RCC 7860 (cell line): ENCODE data around the gene FLRT1.

Source experiments
- DNase-seq: peaks from one replicate; pipeline ENCODE4 v3.0.0-alpha.2; 2015; ENCODE audit warnings: low spot score
- FAIRE-seq: peaks from 2 replicates; lab custom pipeline; 2012; peaks lifted over from hg19 to GRCh38; lab: Jason Lieb, UNC

Gene FLRT1

DNA sequence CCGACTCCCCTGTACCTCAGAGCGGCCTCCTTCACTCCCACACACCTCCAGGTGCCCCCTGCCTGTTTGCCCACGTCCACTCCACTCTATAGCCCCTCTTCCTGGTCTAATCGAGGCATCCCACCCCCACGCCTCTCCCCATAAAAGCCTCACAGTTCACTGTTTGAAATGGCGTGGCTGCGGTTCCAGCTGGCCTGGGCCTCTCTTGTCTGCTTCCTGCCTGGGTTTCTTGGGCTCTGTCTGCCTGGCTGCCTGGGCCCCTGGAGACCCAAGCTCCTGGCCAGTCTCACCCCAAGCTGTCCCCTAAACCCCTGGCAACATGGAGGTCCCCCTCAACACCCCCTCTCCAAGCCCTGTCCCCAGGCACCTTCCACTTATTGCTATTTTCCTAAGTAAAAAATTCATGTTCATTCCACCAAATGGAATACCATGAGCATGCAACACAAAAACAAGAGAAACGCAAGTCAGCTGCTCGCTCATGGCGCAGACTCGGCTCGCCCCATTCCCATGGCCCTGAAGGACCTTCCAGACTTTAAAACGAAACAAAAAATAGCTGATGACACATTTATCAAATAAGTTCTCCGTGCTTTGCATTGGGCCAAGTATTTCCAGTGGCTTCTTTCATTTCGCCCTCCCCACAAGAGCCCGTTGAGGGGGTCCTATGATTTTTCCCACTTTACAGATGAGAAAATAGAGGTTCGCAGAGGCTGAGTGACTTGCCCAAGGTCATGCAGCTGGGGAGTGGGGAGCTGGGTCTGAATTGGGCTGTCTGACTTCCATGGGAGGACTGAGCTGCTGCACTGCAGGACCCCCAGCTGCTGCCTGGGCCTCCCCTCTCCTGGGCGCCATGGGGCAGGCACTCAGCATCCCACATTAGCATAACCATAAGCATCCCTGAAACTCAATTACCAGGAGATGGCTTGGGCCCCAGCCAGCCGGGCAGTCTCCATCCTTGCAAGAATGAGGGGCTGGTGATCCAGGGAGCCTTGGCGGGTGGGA, 11.7 kb upstream of the FLRT1 start:
- FAIRE-seq (no peak), DNase-seq (no peak)

DNA sequence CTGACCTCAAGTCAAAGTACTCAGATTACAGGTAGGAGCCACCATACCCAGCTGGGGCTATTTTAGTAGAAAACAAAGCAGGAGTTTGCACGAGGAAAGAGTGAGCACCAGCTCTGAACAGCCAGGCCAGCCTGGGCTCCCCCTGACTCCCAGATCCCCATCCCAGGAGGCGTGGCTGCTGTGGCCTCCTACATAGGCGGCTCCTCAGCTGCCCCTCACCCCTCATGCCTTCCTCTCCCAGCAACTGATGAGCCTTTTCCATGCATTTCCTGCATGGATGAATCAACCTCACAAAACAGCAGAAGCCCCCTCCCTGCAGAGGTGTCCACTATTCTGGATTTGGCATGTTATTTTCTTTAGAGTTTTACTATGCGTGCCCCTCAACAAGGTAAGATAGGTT, 10.5 kb upstream of the FLRT1 start:
- no peak for DNase-seq
- no peak for FAIRE-seq

DNA sequence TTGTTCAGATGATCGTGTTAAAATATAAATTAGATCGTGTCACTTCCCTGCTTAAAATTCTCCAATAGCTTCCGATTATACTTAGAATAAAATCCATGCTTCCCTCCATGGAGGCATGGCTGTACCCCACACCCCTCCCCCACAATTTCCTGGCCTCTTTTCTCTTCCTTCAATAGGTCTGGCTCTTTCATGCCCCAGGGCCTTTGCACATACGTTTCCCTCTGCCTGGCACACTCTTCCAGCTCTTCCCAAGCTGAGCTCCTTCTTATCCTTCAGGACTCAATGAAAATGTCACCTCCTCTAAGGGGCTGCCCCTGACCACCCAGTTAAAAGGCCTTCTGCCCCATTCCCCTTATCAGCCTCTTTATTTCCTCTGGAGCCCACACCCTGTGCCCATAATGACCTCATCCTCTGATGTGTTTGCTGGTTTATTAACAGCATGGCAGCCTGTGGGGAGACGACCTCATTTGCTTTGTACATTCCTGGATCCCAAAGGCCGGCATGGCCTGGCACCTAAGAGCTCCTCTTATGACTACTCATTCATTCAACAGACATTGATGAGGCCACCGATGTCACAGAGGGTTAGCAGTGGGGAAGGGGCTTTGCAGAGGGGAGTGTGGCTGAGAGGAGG, 9.0 kb upstream of the FLRT1 start:
- DNase-seq (no peak), FAIRE-seq (no peak)

DNA sequence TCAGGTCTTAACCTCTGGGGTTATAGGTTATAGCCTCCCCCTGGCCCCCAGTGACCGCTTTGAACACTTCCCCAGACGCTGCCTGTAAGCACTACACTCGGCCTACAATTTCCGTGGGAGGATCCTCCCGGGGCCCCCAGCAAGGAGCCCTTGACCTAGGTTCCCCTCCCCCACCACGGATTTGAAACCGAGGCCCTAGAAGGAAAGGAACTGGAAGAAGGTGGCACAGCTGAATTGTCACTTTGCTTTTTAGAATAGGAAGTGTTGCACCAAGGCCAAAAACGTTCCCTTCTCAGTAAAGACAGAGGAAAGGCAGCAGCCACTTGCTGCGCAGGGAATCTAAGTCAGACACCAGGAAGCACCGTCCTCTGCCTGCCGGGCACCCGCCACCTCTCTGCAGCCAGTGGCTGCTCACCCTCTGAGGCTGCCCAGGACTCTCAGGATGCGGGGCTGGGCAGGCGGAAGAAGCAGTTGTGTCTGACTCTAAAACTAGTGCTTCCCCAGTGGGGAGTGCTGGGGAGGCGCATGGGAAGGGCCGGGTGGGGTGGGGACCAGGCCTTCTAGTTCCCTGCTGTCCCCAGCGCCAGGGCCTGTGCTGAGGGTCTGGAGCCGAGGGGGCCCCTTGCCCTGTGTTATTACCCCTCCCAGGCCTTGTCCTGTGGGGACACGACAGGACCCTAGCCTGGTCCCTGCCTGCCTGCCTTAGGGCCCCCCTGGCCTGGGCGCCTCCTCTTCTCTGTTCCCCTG, 7.9 kb upstream of the FLRT1 start:
- DNase-seq (no peak), FAIRE-seq (no peak)

DNA sequence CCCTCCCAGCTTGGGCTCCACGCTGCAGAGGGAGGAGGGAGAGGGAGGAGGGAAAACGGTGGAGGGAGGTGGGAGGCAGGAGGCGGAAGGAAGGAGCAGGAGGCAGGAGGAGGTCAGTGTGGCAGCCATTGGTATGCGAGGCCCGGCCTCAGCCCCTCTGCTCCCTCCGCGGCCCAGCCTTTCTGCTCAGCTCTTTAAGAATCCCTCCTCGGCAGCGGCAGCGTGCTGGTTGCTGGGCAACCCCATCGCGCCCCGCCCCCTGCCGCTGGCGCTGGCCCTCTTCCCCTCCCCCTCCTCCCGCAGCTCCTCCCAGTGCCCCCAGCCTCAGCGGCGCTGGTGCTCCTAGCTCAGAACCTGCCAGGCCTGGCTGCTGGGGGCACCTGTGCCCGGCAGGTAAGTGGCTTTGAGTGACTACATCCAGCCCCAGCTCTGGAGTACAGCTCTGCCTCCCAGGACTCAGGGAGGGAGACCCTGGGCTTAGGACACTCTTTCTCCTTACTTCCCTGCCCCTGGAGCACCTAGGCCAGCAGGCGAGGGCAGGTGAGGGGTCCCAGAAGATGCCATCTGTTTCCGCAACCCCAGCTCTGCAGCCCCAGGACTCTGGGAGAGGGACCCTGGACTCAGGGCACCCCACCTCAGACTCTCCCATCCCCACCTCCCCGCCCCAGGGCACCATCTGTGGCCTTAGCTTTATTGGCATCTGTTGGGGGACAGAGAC, 7.2 kb upstream of the FLRT1 start:
- FAIRE-seq (no peak), DNase-seq (no peak)

DNA sequence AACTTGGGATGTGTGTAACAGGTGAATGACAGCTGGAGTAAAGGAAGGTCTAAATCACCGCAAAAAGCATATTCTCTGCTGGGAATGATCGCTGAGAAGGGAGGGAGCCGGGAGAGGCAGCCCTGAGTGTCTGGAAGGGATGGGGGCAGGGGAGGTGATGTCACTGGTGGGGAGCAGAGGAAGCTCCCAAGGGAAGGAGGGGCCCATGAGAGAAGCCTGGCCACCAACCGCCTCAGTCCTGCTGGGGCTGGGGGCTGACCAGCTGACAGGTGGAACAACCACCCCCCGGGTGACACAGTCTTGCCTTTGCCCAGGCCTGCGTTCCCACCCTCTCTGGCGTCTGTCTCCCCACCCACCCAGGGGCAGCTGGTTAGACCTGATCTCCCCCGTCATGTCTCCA, 6.0 kb upstream of the FLRT1 start:
- DNase-seq (no peak), FAIRE-seq (no peak)

DNA sequence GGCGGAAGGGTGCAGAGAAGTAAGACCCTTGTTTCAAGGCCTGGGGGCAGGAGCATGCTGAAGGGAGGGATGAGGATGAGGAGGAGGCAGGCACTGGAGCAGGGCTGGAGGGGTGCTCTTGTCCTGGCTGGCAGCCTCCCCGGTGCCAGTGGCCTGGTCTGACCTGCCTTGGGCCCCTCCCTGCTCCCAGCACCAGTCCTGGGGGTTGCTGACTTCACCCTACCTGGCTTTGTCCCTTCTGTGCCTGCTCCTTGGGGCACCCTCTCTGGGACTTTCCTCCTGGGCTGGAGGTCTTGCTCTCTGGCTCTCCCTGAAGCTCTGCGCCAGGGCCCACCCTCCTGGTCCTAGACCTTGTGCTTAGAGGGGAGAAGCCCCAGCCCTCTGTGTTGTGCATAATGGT, 4.7 kb upstream of the FLRT1 start:
- DNase-seq: no peak
- FAIRE-seq: no peak

DNA sequence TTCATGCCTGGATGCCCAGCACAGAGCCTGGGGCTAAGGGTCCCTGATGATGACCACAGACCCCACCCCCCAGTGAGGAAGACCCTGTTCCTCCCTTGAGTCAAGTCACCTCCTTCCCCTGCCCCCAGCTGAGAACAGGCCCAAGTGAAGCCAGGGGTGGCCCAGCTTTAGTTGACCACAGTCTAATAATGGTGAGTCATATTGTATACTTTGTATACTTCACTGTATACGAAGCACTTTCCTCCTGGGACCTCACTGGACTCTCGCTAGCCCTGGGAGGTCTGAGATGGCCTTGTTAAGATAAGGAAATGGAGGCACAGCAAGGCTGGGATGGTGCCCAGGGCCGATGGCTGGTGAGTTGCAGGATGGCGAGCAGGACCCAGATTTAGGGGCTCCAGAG, 3.7 kb upstream of the FLRT1 start:
- FAIRE-seq (no peak), DNase-seq (peak; percentile 27)

DNA sequence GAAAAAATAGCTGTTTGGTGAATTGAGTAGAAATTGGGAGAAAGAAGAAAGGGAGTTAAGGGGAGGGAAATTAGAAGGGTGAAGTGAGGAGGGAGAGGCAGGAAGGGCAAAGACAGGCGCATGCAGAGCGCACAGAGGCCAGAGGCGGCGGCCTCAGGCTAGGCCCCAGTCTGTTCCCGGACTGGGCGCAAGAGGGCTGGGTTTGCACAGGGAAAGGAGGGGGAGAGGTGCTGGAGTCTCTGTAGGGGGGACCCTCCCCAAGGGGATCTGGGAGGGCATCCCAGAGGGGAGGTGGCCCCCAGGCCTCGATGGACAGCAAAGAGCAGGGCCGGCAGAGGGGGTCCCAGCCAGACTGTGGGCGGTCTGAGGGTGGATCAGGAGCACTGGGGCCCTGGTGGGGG, 1.3 kb upstream of the FLRT1 start:
- FAIRE-seq: no peak
- no peak for DNase-seq

DNA sequence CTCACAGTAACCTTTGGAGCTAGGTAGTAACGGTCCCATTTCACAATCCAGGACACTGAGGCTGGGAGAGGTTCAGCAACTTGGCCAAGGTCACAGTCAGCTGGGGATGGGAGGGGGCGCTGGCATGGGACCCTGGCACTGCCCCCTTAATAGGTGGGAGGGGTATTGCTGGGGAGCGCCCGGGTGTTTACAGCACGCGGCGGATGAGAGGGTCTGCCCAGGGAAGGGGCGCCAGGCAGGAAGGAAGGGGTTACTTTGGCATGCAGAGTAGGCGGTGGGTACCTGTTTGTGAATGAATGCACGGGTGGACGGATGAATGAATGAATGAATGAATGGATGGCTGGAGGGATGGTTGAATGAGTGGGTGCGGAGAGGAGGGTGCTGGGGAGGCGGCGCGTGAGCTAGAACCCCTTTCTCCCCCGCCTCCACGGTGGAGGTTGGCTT, 628 bp upstream of the FLRT1 start:
- FAIRE-seq (no peak), DNase-seq (no peak)

DNA sequence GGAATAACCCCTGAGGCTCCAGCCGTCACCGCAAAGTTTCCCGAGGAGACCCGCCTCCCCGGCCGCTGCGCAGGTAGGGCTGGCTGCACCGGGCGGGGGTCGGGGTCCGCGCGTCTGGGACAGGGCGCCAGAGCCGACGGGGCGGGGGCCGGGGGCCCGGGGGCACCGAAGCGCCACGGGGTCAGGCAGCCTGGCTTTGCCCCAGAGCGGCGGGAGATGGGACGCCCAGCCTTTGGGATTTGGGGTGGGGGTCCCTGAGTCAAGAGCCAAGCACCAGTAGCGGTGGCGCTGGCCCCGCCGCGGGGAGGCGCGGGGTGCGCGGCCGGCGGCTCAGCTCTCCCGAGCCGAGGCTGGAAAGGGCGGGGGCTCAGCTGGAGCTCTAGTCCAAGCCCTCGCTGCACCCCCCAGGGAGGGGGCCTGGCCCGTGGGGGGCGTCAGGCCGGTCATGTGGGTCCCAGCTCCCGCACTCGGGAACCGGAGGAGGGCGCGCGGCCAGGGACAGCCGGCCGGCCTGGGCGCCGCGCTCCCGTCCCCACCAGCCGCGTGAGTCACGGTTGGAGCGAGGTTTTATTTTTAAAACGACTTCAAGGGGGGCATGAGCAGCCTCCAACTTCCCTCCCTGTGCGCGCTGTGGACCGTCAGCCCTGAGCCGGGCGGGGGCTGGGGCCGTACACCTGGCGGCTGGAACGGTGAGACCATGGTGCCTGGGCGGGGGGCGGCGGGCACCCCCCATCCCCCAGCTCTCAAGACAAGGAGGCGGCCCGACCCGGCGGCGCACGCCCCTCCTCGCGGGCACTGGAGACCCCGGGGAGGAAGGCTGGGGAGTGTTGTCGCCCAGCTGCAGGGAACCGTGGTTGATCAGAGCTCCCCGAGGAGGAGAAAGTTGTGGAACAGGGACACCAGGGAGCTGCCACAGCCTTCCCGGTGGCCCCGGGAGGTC, 626 bp downstream of the FLRT1 start:
- FAIRE-seq: no peak
- no peak for DNase-seq

DNA sequence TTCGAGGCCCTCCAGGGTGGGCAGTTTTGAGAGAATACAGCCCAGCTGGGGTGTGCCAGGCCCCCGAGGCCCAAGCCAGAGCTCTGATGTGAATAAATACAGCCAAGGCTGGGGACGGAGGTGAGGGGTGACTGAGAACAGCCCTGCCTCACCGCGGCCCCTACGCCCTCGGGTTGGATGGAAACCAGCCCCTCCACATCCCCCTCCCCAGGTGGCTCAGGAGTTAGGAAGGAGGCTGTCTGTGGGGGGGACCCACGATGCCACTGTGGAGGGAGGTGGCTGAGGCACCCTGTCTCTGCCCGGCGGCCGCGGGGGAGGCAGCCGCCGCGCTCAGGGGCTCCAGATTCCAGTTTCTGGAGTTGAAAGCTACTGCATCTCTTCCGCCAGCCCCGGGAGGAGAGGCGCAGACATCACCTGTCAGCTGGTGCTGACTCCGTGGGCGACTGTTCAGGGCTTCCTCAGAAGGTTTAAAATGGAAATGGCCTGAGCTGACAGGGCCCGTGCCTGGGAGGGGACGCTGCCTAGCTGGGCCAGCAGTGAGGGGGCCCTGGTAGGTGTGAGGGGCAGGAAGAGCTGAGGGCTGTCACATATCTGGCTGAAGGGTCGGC, 1.4 kb downstream of the FLRT1 start:
- FAIRE-seq: no peak
- no peak for DNase-seq

DNA sequence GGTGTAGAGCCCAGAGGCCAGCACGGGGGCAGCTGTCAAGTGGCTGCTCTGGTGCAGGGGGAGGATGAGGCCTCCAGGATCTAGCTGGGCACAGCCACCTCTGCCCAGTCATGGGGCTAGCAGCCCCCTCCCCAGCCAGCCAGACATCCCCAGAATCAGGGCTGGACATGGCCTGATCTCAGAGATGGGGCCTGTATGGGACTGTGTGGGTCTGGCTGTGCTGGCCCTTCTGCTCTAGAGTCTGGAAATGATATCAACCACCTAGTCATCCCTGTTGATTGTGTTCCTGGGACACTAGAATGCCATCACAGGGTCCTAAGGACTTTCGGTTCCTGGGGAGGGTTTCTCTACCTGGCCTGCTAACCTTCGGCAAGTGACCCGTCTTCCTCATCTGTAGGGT, 2.8 kb downstream of the FLRT1 start:
- no peak for DNase-seq
- no peak for FAIRE-seq

DNA sequence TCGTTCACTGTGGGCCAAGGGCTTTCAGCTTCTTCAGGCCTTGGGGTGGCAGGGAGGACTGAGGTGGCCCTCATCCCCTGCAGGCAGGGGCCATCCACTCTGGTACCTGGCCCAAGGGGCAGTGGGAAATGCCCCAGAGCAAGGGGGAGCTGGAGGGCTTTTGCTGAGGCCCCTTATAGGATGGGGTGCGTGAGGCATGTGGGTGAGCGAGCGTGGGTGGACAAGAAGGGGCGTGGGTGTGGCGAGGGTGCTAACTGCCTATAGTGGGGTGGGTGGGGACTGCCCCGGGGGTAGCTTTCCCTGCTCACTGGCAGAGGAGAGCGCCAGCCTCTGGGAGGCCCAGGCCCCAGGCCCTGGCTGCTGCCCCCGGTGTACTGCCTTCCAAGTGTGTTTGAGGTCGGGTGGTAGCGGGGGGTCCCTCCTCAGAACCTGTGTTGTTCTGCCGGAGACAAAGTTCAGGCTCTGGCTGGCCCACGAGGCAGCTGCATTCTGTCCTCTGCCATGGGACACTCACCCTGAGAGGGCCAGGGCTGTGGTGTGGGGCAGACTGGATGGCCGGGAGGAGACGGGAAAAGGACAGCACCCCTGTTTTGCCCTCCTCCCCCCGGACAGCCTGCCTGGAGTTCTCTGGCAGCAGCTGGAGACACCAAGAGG, 3.4 kb downstream of the FLRT1 start:
- no peak for DNase-seq
- FAIRE-seq: no peak

DNA sequence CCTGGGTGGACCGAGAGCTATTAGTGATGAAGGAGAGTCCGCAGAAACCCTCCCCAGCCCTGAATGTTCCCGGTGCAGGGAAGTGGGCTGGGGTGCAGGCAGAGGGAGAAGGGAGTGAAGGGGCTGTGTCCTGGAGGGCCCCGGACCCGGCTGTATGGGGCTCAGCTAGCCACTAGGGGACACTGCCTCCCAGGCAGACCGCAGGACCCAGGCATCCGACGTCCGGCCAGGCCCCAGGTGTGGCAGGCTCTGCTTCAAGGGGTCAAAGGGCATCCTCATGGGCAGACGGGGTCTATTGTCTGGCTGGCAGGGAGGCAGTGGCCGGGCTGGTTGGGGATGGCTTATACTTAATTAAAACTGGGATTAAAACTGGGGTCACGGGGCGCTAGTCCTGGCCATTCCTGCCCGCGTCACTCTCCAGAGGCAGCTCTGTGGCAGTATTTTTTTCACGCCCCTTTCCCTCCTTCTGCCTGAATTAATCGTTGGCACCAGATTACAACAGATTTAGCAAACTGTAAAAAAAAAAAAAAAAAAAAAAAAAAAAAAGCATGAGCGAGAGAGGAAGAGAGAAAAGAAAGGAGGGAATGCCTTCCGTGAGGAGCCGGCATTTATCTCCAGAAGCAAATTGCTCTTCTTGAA, 5.1 kb downstream of the FLRT1 start:
- no peak for FAIRE-seq
- no peak for DNase-seq

DNA sequence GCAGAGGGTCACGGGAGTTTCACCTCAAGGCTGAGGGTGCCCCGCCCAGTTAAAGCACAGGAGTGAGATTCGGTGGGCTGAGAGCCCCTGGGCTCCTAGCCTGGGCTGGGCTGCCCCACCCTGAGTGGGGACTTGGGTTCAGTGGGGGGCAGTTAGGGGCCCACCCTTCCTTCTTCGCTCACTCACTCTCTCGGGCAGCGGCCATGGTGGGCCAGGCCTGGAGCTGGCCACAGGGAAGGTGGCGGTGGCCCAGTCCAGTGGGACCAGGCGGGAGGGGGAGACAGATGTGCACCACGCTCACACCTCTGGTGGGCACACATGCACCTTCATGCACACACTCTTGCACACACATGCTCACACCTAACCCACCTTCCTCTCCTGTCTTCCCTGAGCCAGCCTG, 6.1 kb downstream of the FLRT1 start:
- FAIRE-seq (no peak), DNase-seq (no peak)

DNA sequence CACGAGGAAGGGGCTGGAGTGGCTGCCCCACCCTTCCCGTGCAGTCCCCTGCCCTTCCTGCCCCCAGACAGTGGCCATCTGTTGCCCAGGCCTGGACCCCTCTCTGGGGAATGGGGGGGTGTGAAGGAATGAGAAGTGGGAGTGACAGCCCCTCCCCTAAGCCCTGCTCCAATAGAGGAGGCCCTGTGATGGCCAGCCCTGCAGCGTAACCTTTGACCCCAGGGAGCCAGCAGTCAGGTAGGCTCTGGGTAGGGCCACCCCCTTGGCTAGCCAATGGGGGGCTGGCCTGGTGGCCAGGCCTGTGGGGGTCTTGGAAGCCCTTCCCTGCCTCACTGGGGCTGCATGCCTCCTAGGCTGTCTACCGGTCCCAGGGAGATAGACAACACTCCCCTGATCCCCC, 6.6 kb downstream of the FLRT1 start:
- DNase-seq: no peak
- no peak for FAIRE-seq

DNA sequence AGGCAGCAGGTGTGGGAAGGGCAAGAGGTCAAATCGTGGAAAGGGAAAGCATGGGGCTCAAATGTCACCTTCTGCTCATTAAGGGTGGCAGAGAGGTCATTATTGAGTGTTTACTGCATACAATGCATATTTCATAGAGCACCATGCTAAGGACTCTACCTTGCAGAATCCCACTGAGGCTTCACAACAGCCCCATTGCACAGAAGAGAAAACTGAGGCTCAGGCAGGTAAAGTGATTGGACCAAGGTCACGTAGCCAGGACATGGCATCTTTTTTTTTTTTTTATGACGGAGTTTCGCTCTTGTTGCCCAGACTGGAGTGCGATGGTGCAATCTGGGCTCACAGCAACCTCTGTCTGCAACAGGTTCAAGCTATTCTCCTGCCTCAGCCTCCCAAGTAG, 7.8 kb downstream of the FLRT1 start:
- DNase-seq (no peak), FAIRE-seq (no peak)
